ACC112 (cell line): ENCODE data around the gene OR51L1.
"Not testable (repeated sequence)": the region's sequence is repeated elsewhere in the genome, so short reads cannot be mapped to it uniquely, and the experiment has no call there.

Experiments used
- H2AFZ ChIP-seq: fragments of 200-600 bp; sonication (generic); one replicate; pipeline ENCODE4 v1.6.0; 2017; ENCODE audit warnings: antibody characterized with exemption, low read length; ENCODE audit not compliant: unreplicated experiment
- H3K27ac ChIP-seq: fragments of 200-600 bp; sonication (generic); 2 replicates; pipeline ENCODE4 v1.5.1; 2014; ENCODE audit warnings: low read depth, mild to moderate bottlenecking, antibody characterized with exemption, low read length, moderate library complexity
- H3K27me3 ChIP-seq: fragments of 200-600 bp; sonication (generic); 2 replicates; pipeline ENCODE4 v1.6.1; 2014; ENCODE audit warnings: mild to moderate bottlenecking, antibody characterized with exemption, low read length, moderate library complexity, mixed read lengths; ENCODE audit not compliant: insufficient read depth
- H3K36me3 ChIP-seq: fragments of 200-600 bp; sonication (generic); 2 replicates; pipeline ENCODE4 v1.6.1; 2016; ENCODE audit warnings: mild to moderate bottlenecking, antibody characterized with exemption, low read length, moderate library complexity, mixed read lengths; ENCODE audit not compliant: insufficient read depth
- H3K4me1 ChIP-seq: fragments of 200-600 bp; sonication (generic); one replicate; pipeline ENCODE4 v1.6.1; 2016; ENCODE audit warnings: low read length, mixed read lengths; ENCODE audit not compliant: insufficient read depth, unreplicated experiment, control insufficient read depth
- H3K4me3 ChIP-seq: fragments of 200-600 bp; sonication (generic); 2 replicates; pipeline ENCODE4 v1.5.1; 2014; ENCODE audit warnings: mild to moderate bottlenecking, low read depth, low read length
- H3K79me2 ChIP-seq: fragments of 200-600 bp; sonication (generic); one replicate; pipeline ENCODE4 v1.6.0; 2016; ENCODE audit warnings: low read length; ENCODE audit not compliant: control insufficient read depth, unreplicated experiment, insufficient read depth

Gene OR51L1

GRCh38 chr11:4994551-4994950 lies at the start of gene OR51L1:
Gene OR51L1 (plus strand): TSS chr11:4994851. CDS start chr11:4998983, 4,132 bp downstream.
- Histone ChIP-seq H3K36me3 (no peaks in the 10 kb centered on the region), H3K79me2 (no peaks in the 10 kb centered on the region), H3K4me3 (no peak within 1 kb of the TSS), H2AFZ (no peak within 1 kb of the TSS), H3K27ac (no peak within 1 kb of the TSS), H3K27me3 (no peaks in the 10 kb centered on the region; the same call in 1 of the 2 replicates), H3K4me1 (no peaks in the 10 kb centered on the region)

GRCh38 chr11:4947505-4947904 lies 47.1 kb upstream of the OR51L1 start, which contains the start of gene OR51A4:
Gene OR51A4 (minus strand): TSS chr11:4947605. CDS start chr11:4947100, 505 bp downstream.
- Histone ChIP-seq H3K27me3 (no peaks in the 10 kb centered on the region), H3K79me2 (no peaks in the 10 kb centered on the region), H2AFZ (no peak within 1 kb of the TSS), H3K4me3 (no peak within 1 kb of the TSS), H3K27ac (no peak within 1 kb of the TSS), H3K36me3 (no peaks in the 10 kb centered on the region), H3K4me1 (no peaks in the 10 kb centered on the region)

DNA sequence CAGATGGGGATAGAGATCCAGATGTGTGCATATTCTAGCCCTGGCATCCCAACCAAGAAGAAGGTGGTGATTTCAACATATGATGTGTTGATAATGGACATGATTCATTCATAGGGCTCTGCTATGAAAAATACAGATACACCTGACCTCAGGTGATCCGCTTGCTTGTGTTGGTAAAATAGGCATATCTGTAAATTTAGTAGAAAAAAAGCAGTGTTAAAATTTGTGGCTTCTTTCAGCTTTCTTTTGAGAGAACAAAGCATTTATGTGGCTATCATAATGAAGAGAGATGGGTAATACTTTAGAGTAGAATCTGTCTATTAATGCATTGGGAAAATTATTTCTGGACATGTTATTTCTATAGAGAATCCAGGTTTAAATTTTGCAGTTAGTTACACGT lies 39.0 kb upstream of the OR51L1 start, which contains the start of gene OR51A2:
OR51A2 (minus strand) TSS at position 101 of the 400 bp plus-strand sequence; CDS start at position 101, 0 bp downstream.
- H3K79me2 ChIP-seq: not testable (repeated sequence)

GRCh38 chr11:4957396-4957795 lies 37.3 kb upstream of the OR51L1 start:
- no peaks in the 10 kb centered on the region for H3K36me3 ChIP-seq
- no peak overlapping the region for H3K27ac ChIP-seq
- no peaks in the 10 kb centered on the region for H3K4me1 ChIP-seq
- H3K27me3 ChIP-seq: no peaks in the 10 kb centered on the region
- H3K79me2 ChIP-seq: no peaks in the 10 kb centered on the region
- no peak overlapping the region for H3K4me3 ChIP-seq
- no peak overlapping the region for H2AFZ ChIP-seq

More for the DNA sequence above, 39.0 kb upstream of the OR51L1 start, which contains the start of gene OR51A2:
- not testable (repeated sequence) for H3K27ac ChIP-seq, H3K4me3 ChIP-seq, H3K36me3 ChIP-seq, H3K4me1 ChIP-seq, H2AFZ ChIP-seq, H3K27me3 ChIP-seq

GRCh38 chr11:4960877-4961276 lies 33.8 kb upstream of the OR51L1 start:
- Histone ChIP-seq H3K36me3 (no peaks in the 10 kb centered on the region), H3K4me1 (no peaks in the 10 kb centered on the region), H3K4me3 (no peak overlapping the region), H2AFZ (no peak overlapping the region), H3K27me3 (no peaks in the 10 kb centered on the region), H3K79me2 (no peaks in the 10 kb centered on the region), H3K27ac (no peak overlapping the region)

DNA sequence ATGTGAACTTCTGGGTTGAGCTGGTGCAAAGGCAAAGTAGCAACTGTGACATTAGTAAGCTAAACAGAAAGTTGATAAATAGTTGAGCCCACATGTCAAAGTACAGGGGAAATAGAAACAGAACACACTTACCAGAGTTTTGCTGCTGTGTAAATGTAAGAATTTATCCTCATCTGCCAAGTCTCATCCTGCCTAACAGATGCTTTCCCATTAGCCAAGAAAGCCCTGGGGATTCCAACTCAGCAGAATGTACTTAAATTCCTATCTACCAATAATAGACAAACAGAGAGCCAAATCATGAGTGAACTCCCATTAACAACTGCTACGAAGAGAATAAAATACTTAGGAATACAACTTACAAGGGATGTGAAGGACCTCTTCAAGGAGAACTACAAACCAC lies 31.8 kb upstream of the OR51L1 start:
- H3K36me3 ChIP-seq: no peaks in the 10 kb centered on the region

DNA sequence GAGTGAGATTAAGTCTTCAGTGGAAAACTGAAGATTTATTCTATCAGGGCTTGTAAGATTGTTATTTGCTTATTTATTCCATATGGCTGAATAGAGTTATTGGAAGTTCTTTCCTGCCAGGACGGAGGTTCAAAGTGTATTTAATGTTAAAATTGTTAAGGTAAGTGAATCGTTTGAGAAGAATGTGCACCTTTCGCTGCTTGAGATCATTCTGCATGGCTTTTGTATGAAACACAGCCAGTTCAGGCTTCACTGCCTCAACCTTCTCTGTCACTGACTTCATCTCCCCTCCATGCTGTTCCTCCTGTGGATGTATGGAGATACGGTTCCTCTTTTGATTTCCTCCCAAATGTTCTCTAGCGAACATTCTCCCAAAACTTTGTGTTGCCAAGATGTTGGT lies 19.2 kb upstream of the OR51L1 start:
- Histone ChIP-seq H2AFZ (no peak overlapping the region), H3K27ac (no peak overlapping the region), H3K27me3 (no peaks in the 10 kb centered on the region), H3K79me2 (no peaks in the 10 kb centered on the region), H3K4me3 (no peak overlapping the region), H3K36me3 (no peaks in the 10 kb centered on the region), H3K4me1 (no peaks in the 10 kb centered on the region)

More for the DNA sequence above, 31.8 kb upstream of the OR51L1 start:
- H2AFZ ChIP-seq: no peak overlapping the region
- H3K79me2 ChIP-seq: no peaks in the 10 kb centered on the region
- H3K27ac ChIP-seq: no peak overlapping the region
- no peaks in the 10 kb centered on the region for H3K27me3 ChIP-seq
- H3K4me1 ChIP-seq: no peaks in the 10 kb centered on the region
- no peak overlapping the region for H3K4me3 ChIP-seq

DNA sequence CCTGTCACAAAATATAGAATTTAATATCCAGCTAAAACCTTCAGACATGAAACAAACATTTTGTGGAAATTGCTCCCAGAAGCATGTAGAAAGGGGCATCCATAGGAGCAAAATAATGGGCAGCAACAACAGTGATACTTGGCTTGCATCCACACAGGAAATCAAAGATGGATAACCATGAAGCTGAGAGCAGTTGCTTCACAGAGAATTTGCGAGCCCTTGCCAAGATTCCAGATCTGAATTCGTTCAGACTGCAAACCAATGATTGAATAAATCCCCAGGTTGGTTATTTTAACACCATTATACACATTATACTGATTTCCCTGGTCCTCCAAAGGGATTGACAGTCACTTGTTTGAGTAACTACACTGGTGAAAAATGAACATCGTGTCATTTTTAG lies 15.6 kb upstream of the OR51L1 start:
- Histone ChIP-seq H3K27me3 (no peaks in the 10 kb centered on the region), H3K4me3 (no peak overlapping the region), H3K27ac (no peak overlapping the region), H3K4me1 (no peaks in the 10 kb centered on the region), H3K79me2 (no peaks in the 10 kb centered on the region), H3K36me3 (no peaks in the 10 kb centered on the region), H2AFZ (no peak overlapping the region)

GRCh38 chr11:4982678-4983077 lies 12.0 kb upstream of the OR51L1 start:
- Histone ChIP-seq H3K4me3 (no peak overlapping the region), H3K27ac (no peak overlapping the region), H3K27me3 (no peaks in the 10 kb centered on the region)

DNA sequence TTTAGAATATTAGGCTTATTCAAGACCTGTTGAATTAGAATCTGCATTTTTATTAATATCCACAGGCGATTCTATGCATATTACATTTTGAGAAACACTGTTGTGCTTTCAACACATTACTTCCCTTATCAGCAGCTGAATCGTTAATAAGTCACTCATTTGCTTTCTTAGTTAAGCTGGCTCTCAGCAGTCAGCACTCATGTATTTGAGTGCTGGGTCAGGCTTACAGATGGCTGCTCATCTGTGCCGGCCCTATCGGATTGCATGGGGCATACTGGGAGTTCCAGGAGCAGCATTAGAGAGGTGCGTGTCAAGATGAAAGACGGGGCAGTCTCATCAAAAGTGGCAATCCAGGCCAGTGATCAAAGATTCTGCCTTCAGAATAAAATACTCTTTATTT lies 10.8 kb upstream of the OR51L1 start:
- Histone ChIP-seq H3K4me1 (no peaks in the 10 kb centered on the region), H3K36me3 (no peaks in the 10 kb centered on the region), H3K79me2 (no peaks in the 10 kb centered on the region), H3K4me3 (no peak overlapping the region), H3K27me3 (no peaks in the 10 kb centered on the region), H2AFZ (no peak overlapping the region), H3K27ac (no peak overlapping the region)

More at GRCh38 chr11:4982678-4983077, 12.0 kb upstream of the OR51L1 start:
- Histone ChIP-seq H3K36me3 (no peaks in the 10 kb centered on the region), H2AFZ (no peak overlapping the region), H3K79me2 (no peaks in the 10 kb centered on the region), H3K4me1 (no peaks in the 10 kb centered on the region)

DNA sequence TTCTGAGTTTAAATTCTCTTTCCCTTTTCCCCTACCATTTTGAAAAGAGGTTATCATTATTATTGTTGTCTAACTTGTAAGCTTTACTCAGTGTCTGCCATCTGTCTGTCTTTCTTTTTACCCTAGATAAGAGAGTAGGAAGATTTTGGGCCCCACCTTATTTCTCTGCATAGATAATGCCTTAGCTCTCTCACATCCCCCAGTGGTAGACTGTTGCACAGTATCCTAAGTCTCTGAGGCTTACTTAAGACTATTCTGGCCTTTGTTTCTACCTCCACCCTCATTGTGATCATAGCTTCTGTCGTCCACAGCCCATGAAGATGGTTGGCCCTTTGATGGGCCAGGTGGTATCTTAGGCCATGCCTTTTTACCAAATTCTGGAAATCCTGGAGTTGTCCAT lies 3.6 kb upstream of the OR51L1 start:
- Histone ChIP-seq H3K79me2 (no peaks in the 10 kb centered on the region), H2AFZ (no peak overlapping the region), H3K4me3 (no peak overlapping the region), H3K27me3 (no peaks in the 10 kb centered on the region; the same call in 1 of the 2 replicates), H3K36me3 (no peaks in the 10 kb centered on the region), H3K4me1 (no peaks in the 10 kb centered on the region), H3K27ac (no peak overlapping the region)
